ENCODE results near the gene SSMEM1.

GRCh38 chr7:130160455-130160854, 47.2 kb upstream of the SSMEM1 start:
- TF ChIP-seq, protein P1, sequence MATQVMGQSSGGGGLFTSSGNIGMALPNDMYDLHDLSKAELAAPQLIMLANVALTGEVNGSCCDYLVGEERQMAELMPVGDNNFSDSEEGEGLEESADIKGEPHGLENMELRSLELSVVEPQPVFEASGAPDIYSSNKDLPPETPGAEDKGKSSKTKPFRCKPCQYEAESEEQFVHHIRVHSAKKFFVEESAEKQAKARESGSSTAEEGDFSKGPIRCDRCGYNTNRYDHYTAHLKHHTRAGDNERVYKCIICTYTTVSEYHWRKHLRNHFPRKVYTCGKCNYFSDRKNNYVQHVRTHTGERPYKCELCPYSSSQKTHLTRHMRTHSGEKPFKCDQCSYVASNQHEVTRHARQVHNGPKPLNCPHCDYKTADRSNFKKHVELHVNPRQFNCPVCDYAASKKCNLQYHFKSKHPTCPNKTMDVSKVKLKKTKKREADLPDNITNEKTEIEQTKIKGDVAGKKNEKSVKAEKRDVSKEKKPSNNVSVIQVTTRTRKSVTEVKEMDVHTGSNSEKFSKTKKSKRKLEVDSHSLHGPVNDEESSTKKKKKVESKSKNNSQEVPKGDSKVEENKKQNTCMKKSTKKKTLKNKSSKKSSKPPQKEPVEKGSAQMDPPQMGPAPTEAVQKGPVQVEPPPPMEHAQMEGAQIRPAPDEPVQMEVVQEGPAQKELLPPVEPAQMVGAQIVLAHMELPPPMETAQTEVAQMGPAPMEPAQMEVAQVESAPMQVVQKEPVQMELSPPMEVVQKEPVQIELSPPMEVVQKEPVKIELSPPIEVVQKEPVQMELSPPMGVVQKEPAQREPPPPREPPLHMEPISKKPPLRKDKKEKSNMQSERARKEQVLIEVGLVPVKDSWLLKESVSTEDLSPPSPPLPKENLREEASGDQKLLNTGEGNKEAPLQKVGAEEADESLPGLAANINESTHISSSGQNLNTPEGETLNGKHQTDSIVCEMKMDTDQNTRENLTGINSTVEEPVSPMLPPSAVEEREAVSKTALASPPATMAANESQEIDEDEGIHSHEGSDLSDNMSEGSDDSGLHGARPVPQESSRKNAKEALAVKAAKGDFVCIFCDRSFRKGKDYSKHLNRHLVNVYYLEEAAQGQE (IDR thresholded peaks at IDR 0.05): no peak
- TF ChIP-seq, protein P2, sequence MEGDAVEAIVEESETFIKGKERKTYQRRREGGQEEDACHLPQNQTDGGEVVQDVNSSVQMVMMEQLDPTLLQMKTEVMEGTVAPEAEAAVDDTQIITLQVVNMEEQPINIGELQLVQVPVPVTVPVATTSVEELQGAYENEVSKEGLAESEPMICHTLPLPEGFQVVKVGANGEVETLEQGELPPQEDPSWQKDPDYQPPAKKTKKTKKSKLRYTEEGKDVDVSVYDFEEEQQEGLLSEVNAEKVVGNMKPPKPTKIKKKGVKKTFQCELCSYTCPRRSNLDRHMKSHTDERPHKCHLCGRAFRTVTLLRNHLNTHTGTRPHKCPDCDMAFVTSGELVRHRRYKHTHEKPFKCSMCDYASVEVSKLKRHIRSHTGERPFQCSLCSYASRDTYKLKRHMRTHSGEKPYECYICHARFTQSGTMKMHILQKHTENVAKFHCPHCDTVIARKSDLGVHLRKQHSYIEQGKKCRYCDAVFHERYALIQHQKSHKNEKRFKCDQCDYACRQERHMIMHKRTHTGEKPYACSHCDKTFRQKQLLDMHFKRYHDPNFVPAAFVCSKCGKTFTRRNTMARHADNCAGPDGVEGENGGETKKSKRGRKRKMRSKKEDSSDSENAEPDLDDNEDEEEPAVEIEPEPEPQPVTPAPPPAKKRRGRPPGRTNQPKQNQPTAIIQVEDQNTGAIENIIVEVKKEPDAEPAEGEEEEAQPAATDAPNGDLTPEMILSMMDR (IDR thresholded peaks at IDR 0.05; ENCODE audit: low read depth, low read length, missing input control): no peak
- TF ChIP-seq SP1 (IDR thresholded peaks at IDR 0.05) (no peak), GABPA (IDR thresholded peaks at IDR 0.05 in 1 of 2, conservative IDR thresholded peaks at IDR 0.05 in 1 of 2) (no peak)
- TF ChIP-seq, protein P3, sequence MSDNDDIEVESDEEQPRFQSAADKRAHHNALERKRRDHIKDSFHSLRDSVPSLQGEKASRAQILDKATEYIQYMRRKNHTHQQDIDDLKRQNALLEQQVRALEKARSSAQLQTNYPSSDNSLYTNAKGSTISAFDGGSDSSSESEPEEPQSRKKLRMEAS (IDR thresholded peaks at IDR 0.05): no peak
